Stomach (tissue), 4 donors: ENCODE results near the gene ZMYND8.

ENCODE experiments used
- CTCF ChIP-seq, 7 experiments: fragments of 450-650 bp in 4 of 7; fragments of 200-600 bp in 3 of 7; sonication (generic) in 3 of 7; IDR thresholded peaks; one replicate each; pipeline ENCODE4 v1.5.1; 2016 to 2019; ENCODE audit warnings: antibody characterized with exemption in 7 of 7, control low read depth in 2 of 7, mild to moderate bottlenecking in 1 of 7
- POLR2A ChIP-seq, 4 donors: fragments of 450-650 bp; IDR thresholded peaks; one replicate each; pipeline ENCODE4 v1.6.1; 2016; ENCODE audit warnings: antibody characterized with exemption in 4 of 4, control low read depth in 2 of 4, mild to moderate bottlenecking in 1 of 4, moderate library complexity in 1 of 4

GRCh38 chr20:47361057-47361915 lies 4.8 kb upstream of the ZMYND8 start:
- TF ChIP-seq CTCF (IDR thresholded peaks at IDR 0.05) (no peak), POLR2A (IDR thresholded peaks at IDR 0.05) (no peak)
